ENCODE measurements around the gene COBLL1. TPM values are rescaled to one million over a fixed set of nuclear protein-coding genes. Genes with fewer than 3 reads are reported as not detected.

The COBLL1 gene
- total RNA-seq, 2 donors from 2014 or later: 6.6 TPM; not detected in 1

GRCh38 chr2:164797627-164798026, 44.0 kb downstream of the COBLL1 start:
- H3K4me1 Mint-ChIP-seq: no peaks in the 10 kb centered on the region
- no peak overlapping the region for H3K4me3 Mint-ChIP-seq
- H3K27ac Mint-ChIP-seq: no peak overlapping the region
- H3K36me3 Mint-ChIP-seq (ENCODE audit: low read depth): no peaks in the 10 kb centered on the region
- no peak for DNase-seq
- no peaks in the 10 kb centered on the region for H3K27me3 Mint-ChIP-seq
- no peaks in the 10 kb centered on the region for H3K9me3 ChIP-seq (ENCODE audit: control insufficient read depth, low read length, poor library complexity, severe bottlenecking)
- no peak for ATAC-seq

GRCh38 chr2:164796999-164797398, 44.6 kb downstream of the COBLL1 start:
- Mint-ChIP-seq H3K4me1 (no peaks in the 10 kb centered on the region), H3K27ac (no peak overlapping the region), H3K4me3 (no peak overlapping the region), H3K36me3 (ENCODE audit: low read depth) (no peaks in the 10 kb centered on the region), H3K27me3 (no peaks in the 10 kb centered on the region)
- ATAC-seq (no peak), DNase-seq (no peak)
- no peaks in the 10 kb centered on the region for H3K9me3 ChIP-seq (ENCODE audit: control insufficient read depth, low read length, poor library complexity, severe bottlenecking)

DNA sequence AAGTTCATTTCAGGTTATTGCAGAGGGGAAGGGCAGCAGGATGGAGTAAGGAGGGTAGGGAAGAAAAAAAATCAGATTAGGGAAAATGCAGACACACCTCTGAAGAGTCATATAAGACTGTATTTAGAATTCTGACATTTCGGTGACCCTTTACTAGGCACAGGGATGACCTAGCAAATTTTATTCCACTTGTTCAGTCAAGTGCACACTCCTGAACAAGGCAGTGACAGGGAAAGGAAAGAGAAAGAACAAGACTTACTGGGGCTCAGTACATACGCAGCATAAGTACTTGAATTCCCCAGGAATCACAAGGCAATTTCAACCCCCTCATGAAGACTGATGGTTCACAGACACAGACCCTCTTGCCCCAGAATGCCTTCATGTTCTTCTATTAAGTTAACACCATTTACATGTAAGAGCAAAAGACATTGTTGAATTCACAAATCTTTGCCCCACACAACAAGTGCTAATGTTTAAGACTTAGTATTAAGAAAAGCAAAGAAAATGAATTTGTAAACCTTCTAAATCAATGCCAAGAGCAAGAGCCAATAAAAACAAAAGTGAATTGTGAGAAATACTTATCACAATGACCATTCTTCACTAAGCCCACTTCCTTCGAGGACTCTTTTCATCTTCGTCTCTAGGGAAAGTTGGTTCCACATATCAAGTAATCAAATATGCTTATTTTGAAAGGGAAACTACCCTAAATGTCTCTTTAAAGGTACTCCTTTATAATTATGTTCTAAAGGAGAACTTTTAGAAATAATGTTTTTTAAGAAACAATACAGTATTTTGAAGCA, 47.0 kb downstream of the COBLL1 start:
- Mint-ChIP-seq H3K4me3 (no peak overlapping the region), H3K4me1 (no peaks in the 10 kb centered on the region), H3K27me3 (no peaks in the 10 kb centered on the region), H3K27ac (no peak overlapping the region), H3K36me3 (ENCODE audit: low read depth) (no peaks in the 10 kb centered on the region)
- ATAC-seq (no peak), DNase-seq (no peak)
- no peaks in the 10 kb centered on the region for H3K9me3 ChIP-seq (ENCODE audit: control insufficient read depth, low read length, poor library complexity, severe bottlenecking)

DNA sequence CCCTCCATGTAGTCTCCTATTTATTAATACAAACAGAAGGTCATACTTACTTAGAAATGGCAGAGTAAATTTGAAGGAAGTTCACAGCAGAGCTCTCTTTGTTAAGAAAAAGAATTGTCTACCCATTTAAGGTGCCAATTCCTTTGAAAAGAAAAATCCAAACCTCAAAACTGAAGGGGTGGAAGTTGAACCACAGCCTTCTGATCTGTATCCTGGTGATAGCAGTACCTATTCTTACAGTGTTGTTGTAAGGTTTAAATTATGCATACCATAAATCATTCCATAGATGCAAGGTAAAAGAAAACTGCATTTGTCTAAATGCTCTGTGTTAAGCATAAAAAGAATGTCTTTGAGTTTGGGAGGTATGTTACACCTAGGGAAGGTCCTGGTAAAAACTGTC, 47.6 kb downstream of the COBLL1 start:
- DNase-seq (no peak), ATAC-seq (no peak)
- Mint-ChIP-seq H3K27me3 (no peaks in the 10 kb centered on the region), H3K27ac (no peak overlapping the region), H3K4me3 (no peak overlapping the region), H3K4me1 (no peaks in the 10 kb centered on the region), H3K36me3 (ENCODE audit: low read depth) (no peaks in the 10 kb centered on the region)
- no peaks in the 10 kb centered on the region for H3K9me3 ChIP-seq (ENCODE audit: control insufficient read depth, low read length, poor library complexity, severe bottlenecking)

- ATAC-seq (no peak), DNase-seq (no peak)
- no peaks in the 10 kb centered on the region for H3K9me3 ChIP-seq (ENCODE audit: control insufficient read depth, low read length, poor library complexity, severe bottlenecking)
- no peak overlapping the region for H3K27ac Mint-ChIP-seq
- no peaks in the 10 kb centered on the region for H3K27me3 Mint-ChIP-seq
- H3K36me3 Mint-ChIP-seq (ENCODE audit: low read depth): no peaks in the 10 kb centered on the region
- H3K4me3 Mint-ChIP-seq: no peak overlapping the region
- no peaks in the 10 kb centered on the region for H3K4me1 Mint-ChIP-seq
Measured at GRCh38 chr2:164793529-164793928, 48.1 kb downstream of the COBLL1 start.

DNA sequence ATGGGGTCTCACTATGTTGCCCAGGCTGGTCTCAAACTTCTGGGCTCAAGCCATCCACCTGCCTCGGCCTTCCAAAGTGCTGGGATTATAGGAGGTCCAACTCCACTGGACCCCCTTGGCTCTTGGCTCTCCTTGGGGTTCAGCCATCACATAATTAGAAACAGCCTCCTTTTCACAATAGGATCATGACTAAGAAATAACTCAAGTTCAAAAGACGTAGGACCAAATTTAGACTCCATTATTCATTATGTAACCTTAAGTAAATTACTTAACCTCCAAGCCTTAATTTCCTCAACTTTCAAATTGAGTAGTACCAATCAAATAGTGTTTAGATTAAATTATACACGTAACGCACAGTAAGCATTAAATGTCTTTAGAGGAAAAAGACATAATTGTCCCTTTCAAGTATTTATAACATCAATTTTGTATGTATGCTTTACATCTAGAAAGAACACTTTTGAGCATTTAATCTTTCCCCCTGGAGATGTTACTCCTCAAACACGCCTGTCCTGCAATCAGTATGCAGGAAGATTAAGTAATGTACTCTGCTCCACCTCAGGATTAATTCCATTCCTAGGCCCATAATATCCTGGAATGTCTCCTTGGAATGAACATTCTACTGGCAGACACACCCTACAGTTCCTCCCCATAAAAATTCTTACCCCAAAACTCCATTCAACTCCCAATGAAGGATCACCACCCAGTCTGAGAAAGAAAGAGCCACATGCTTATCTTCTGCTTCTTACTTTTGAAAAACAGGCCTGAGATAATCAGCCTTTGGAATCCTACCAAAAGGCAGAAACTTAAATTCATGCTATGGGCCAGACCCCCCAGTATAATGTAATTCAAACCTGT, 49.1 kb downstream of the COBLL1 start:
- ATAC-seq (no peak), DNase-seq (no peak)
- H3K4me1 Mint-ChIP-seq: no peaks in the 10 kb centered on the region
- H3K36me3 Mint-ChIP-seq (ENCODE audit: low read depth): no peaks in the 10 kb centered on the region
- no peak overlapping the region for H3K27ac Mint-ChIP-seq
- H3K4me3 Mint-ChIP-seq: no peak overlapping the region
- H3K9me3 ChIP-seq (ENCODE audit: control insufficient read depth, low read length, poor library complexity, severe bottlenecking): no peaks in the 10 kb centered on the region
- no peaks in the 10 kb centered on the region for H3K27me3 Mint-ChIP-seq

GRCh38 chr2:164789968-164790367, 51.7 kb downstream of the COBLL1 start:
- H3K36me3 Mint-ChIP-seq (ENCODE audit: low read depth): no peaks in the 10 kb centered on the region
- H3K9me3 ChIP-seq (ENCODE audit: control insufficient read depth, low read length, poor library complexity, severe bottlenecking): no peaks in the 10 kb centered on the region
- no peaks in the 10 kb centered on the region for H3K27me3 Mint-ChIP-seq
- no peak overlapping the region for H3K27ac Mint-ChIP-seq
- H3K4me1 Mint-ChIP-seq: no peaks in the 10 kb centered on the region
- H3K4me3 Mint-ChIP-seq: no peak overlapping the region
- ATAC-seq (no peak), DNase-seq (no peak)

- no peaks in the 10 kb centered on the region for H3K9me3 ChIP-seq (ENCODE audit: control insufficient read depth, low read length, poor library complexity, severe bottlenecking)
- no peaks in the 10 kb centered on the region for H3K36me3 Mint-ChIP-seq (ENCODE audit: low read depth)
- H3K4me1 Mint-ChIP-seq: no peaks in the 10 kb centered on the region
- no peak overlapping the region for H3K4me3 Mint-ChIP-seq
- no peak overlapping the region for H3K27ac Mint-ChIP-seq
- no peaks in the 10 kb centered on the region for H3K27me3 Mint-ChIP-seq
- ATAC-seq (no peak), DNase-seq (no peak)
Measured at GRCh38 chr2:164786787-164787186, 54.8 kb downstream of the COBLL1 start.

GRCh38 chr2:164785457-164785856, 56.2 kb downstream of the COBLL1 start:
- ATAC-seq: no peak

DNA sequence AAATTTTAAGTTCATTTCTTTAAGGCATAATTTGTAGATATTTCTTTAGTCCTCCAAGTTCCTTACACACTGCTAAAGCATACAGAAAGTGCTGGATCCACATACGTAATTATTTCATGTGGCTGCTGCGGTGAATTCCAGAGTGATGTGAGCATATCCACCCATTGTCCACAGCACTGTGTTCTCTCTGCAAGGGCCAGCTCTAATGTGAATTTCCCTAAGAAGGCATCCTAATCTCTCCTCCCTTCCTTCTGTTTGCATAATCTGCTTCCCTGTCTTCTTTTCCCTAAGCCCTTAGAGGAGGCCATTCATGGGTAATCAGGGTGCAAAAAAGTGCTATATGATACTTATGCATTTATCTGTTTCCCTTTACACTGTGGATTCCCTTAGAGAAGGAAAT, 57.2 kb downstream of the COBLL1 start:
- H3K9me3 ChIP-seq (ENCODE audit: control insufficient read depth, low read length, poor library complexity, severe bottlenecking): no peaks in the 10 kb centered on the region
- no peaks in the 10 kb centered on the region for H3K36me3 Mint-ChIP-seq (ENCODE audit: low read depth)
- ATAC-seq (no peak), DNase-seq (no peak)
- no peaks in the 10 kb centered on the region for H3K27me3 Mint-ChIP-seq
- no peak overlapping the region for H3K4me3 Mint-ChIP-seq
- no peak overlapping the region for H3K27ac Mint-ChIP-seq
- no peaks in the 10 kb centered on the region for H3K4me1 Mint-ChIP-seq

More at GRCh38 chr2:164785457-164785856, 56.2 kb downstream of the COBLL1 start:
- no peaks in the 10 kb centered on the region for H3K9me3 ChIP-seq (ENCODE audit: control insufficient read depth, low read length, poor library complexity, severe bottlenecking)
- no peaks in the 10 kb centered on the region for H3K4me1 Mint-ChIP-seq
- no peaks in the 10 kb centered on the region for H3K36me3 Mint-ChIP-seq (ENCODE audit: low read depth)
- no peaks in the 10 kb centered on the region for H3K27me3 Mint-ChIP-seq
- DNase-seq: no peak
- no peak overlapping the region for H3K4me3 Mint-ChIP-seq
- H3K27ac Mint-ChIP-seq: no peak overlapping the region

DNA sequence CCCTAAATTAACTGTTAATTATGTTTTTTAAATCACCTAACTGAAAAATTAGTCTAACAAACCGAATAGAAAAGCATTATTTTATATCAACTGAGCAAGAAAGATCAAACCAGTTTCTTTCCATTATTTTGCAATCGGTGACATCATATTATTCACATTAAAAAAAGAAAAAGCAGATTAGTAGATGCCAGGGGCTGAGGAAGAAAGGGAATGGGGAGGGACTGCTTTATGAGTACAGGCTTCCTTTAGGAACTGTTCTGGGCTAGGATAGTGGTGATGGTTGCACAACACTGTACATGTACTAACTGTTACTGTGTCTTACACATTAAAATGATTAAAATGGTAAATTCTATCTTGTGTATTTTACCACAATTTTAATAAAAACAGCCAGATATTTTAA, 59.3 kb downstream of the COBLL1 start:
- no peaks in the 10 kb centered on the region for H3K36me3 Mint-ChIP-seq (ENCODE audit: low read depth)
- no peak overlapping the region for H3K27ac Mint-ChIP-seq
- H3K4me1 Mint-ChIP-seq: no peaks in the 10 kb centered on the region
- H3K27me3 Mint-ChIP-seq: no peaks in the 10 kb centered on the region
- no peak overlapping the region for H3K4me3 Mint-ChIP-seq
- H3K9me3 ChIP-seq (ENCODE audit: control insufficient read depth, low read length, poor library complexity, severe bottlenecking): no peaks in the 10 kb centered on the region
- DNase-seq (no peak), ATAC-seq (no peak)

DNA sequence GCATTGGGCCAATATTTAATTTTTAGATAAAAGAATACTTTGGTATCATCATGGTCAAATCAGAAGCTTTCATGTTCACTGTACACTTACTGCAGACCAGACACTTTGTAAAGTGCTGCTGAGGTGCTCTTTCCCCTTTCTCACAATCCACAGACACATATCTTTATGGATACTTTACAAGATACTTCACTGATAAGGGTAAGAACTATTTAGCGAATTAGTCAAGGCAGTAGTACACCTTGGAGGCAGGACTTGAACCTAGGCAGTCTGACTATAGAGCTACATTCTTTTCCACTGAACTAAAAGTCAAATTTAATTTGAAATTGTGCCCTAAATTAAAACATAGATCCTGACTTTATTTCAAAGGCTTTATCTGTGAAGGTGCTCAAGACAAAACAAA, 60.2 kb downstream of the COBLL1 start:
- Mint-ChIP-seq H3K27ac (no peak overlapping the region), H3K27me3 (no peaks in the 10 kb centered on the region), H3K4me1 (no peaks in the 10 kb centered on the region), H3K4me3 (no peak overlapping the region), H3K36me3 (ENCODE audit: low read depth) (no peaks in the 10 kb centered on the region)
- ATAC-seq (no peak), DNase-seq (no peak)
- H3K9me3 ChIP-seq (ENCODE audit: control insufficient read depth, low read length, poor library complexity, severe bottlenecking): no peaks in the 10 kb centered on the region

- DNase-seq: no peak
- Mint-ChIP-seq H3K27me3 (no peaks in the 10 kb centered on the region), H3K27ac (no peak overlapping the region), H3K36me3 (ENCODE audit: low read depth) (no peaks in the 10 kb centered on the region), H3K4me3 (no peak overlapping the region), H3K4me1 (no peaks in the 10 kb centered on the region)
- no peaks in the 10 kb centered on the region for H3K9me3 ChIP-seq (ENCODE audit: control insufficient read depth, low read length, poor library complexity, severe bottlenecking)
- no peak for ATAC-seq
Measured at GRCh38 chr2:164780611-164781178, 60.9 kb downstream of the COBLL1 start.
